Neural cell (in vitro differentiated cells): ENCODE measurements around the gene CFDP1. TPM values are rescaled to one million over a fixed set of nuclear protein-coding genes. Genes with fewer than 3 reads are reported as not detected.

ENCODE experiments used
- H2AFZ ChIP-seq: fragments of 200-600, 300-800 bp; sonication (generic), shearing (Covaris generic); 2 replicates; pipeline ENCODE4 v1.6.0; 2014; ENCODE audit warnings: low read depth, mild to moderate bottlenecking, antibody characterized with exemption, low read length, moderate library complexity
- H3F3A ChIP-seq: fragments of 200-600 bp; shearing (Covaris generic); 2 replicates; pipeline ENCODE4 v1.6.1; 2016; ENCODE audit warnings: mild to moderate bottlenecking, moderate library complexity, mixed read lengths, antibody characterized with exemption, low read length; ENCODE audit not compliant: insufficient read depth, poor library complexity, severe bottlenecking
- H3K27ac ChIP-seq: fragments of 200-600, 300-800 bp; sonication (generic), shearing (Covaris generic); 2 replicates; pipeline ENCODE4 v1.5.1; 2014; ENCODE audit warnings: mild to moderate bottlenecking, low read length, moderate library complexity
- H3K27me3 ChIP-seq: fragments of 300-800, 200-600 bp; sonication (generic), shearing (Covaris generic); 2 replicates; pipeline ENCODE4 v1.6.0; 2014; ENCODE audit warnings: mild to moderate bottlenecking, low read depth, low read length, moderate library complexity; ENCODE audit not compliant: insufficient read depth
- H3K36me3 ChIP-seq: fragments of 300-800, 200-600 bp; sonication (generic), shearing (Covaris generic); 2 replicates; pipeline ENCODE4 v1.5.1; 2014; ENCODE audit warnings: mild to moderate bottlenecking, antibody characterized with exemption, low read length, moderate library complexity; ENCODE audit not compliant: insufficient read depth
- H3K4me2 ChIP-seq: fragments of 300-800, 200-600 bp; sonication (generic), shearing (Covaris generic); 2 replicates; pipeline ENCODE4 v1.6.0; 2014; ENCODE audit warnings: mild to moderate bottlenecking, low read length
- H3K4me3 ChIP-seq: fragments of 300-800, 200-600 bp; sonication (generic), shearing (Covaris generic); 2 replicates; pipeline ENCODE4 v1.5.1; 2014; ENCODE audit warnings: mild to moderate bottlenecking, low read length, moderate library complexity
- H3K79me2 ChIP-seq: fragments of 200-600 bp; shearing (Covaris generic); replicated peaks from 2 replicates; pipeline ENCODE4 v1.6.0; 2014; ENCODE audit warnings: mild to moderate bottlenecking, low read length, moderate library complexity; ENCODE audit not compliant: insufficient read depth
- H3K9ac ChIP-seq: fragments of 300-800, 200-600 bp; sonication (generic), shearing (Covaris generic); 2 replicates; pipeline ENCODE4 v1.6.1; 2016; ENCODE audit warnings: mild to moderate bottlenecking, low read length, mixed read lengths
- H3K9me2 ChIP-seq: fragments of 200-600 bp; shearing (Covaris generic); 2 replicates; pipeline ENCODE4 v1.6.1; 2016; ENCODE audit warnings: mild to moderate bottlenecking, low read length, mixed read lengths; ENCODE audit not compliant: insufficient read depth
- H3K9me3 ChIP-seq: fragments of 200-600, 300-800 bp; sonication (generic), shearing (Covaris generic); 2 replicates; pipeline ENCODE4 v1.6.1; 2016; ENCODE audit warnings: mild to moderate bottlenecking, mixed run types, low read length, moderate library complexity, mixed read lengths
- H4K20me1 ChIP-seq: fragments of 200-600 bp; shearing (Covaris generic); 2 replicates; pipeline ENCODE4 v1.6.1; 2016; ENCODE audit warnings: mild to moderate bottlenecking, mixed run types; ENCODE audit not compliant: insufficient read depth
- CTCF ChIP-seq: fragments of 450-650 bp; IDR thresholded peaks from 2 replicates; pipeline ENCODE4 v1.5.1; 2014; ENCODE audit warnings: antibody characterized with exemption, mild to moderate bottlenecking, moderate library complexity; ENCODE audit not compliant: poor library complexity, severe bottlenecking
- EP300 ChIP-seq: fragments of 450-650 bp; conservative IDR thresholded peaks from 2 replicates; pipeline ENCODE4 v1.6.1; 2014; ENCODE audit warnings: antibody characterized with exemption, mild to moderate bottlenecking, moderate library complexity; ENCODE audit not compliant: poor library complexity, severe bottlenecking
- EZH2 ChIP-seq: fragments of 200-600, 300-800 bp; shearing (Covaris generic), sonication (generic); IDR thresholded peaks from 2 replicates; pipeline ENCODE4 v1.6.1; 2014; ENCODE audit warnings: antibody characterized with exemption, low read length, borderline replicate concordance, mild to moderate bottlenecking; ENCODE audit not compliant: insufficient read depth, poor library complexity, severe bottlenecking
- MXI1 ChIP-seq: fragments of 450-650 bp; conservative IDR thresholded peaks from 2 replicates; pipeline ENCODE4 v1.6.1; 2014; ENCODE audit warnings: antibody characterized with exemption, mild to moderate bottlenecking; ENCODE audit not compliant: poor library complexity, severe bottlenecking
- POLR2AphosphoS5 ChIP-seq: IDR thresholded peaks from 2 replicates; pipeline ENCODE4 v1.6.1; 2012
- RAD21 ChIP-seq: fragments of 450-650 bp; conservative IDR thresholded peaks from 2 replicates; pipeline ENCODE4 v1.6.1; 2014; ENCODE audit warnings: antibody characterized with exemption, mild to moderate bottlenecking, moderate library complexity
- REST ChIP-seq: IDR thresholded peaks from 2 replicates; pipeline ENCODE4 v1.6.1; 2012; ENCODE audit warnings: borderline replicate concordance
- SMC3 ChIP-seq: fragments of 450-650 bp; conservative IDR thresholded peaks from 2 replicates; pipeline ENCODE4 v1.6.1; 2014; ENCODE audit warnings: antibody characterized with exemption, mild to moderate bottlenecking, moderate library complexity; ENCODE audit not compliant: poor library complexity
- TAF1 ChIP-seq: IDR thresholded peaks from 2 replicates; pipeline ENCODE4 v1.6.1; 2012; ENCODE audit warnings: low read depth
- polyA plus RNA-seq: library from polyadenylated mRNA; depleted of rRNA; stranded (reverse); fragments of >200 nt; gene quantifications from 2 replicates; pipeline ENCODE4 v1.2.3, GENCODE V29; 2014

CFDP1 gene
- polyA plus RNA-seq, 1 donor from 2014 or later, result 201 TPM

- Histone ChIP-seq H3K79me2 (peaks cover 52% of the 10 kb centered on the region), H3K4me3 (no peak overlapping the region), H3K27ac (no peak overlapping the region), H3K9me2 (no peaks in the 10 kb centered on the region), H3K36me3 (no peaks in the 10 kb centered on the region), H4K20me1 (no peaks in the 10 kb centered on the region), H3K27me3 (no peaks in the 10 kb centered on the region), H3K9me3 (no peaks in the 10 kb centered on the region), H3K4me2 (no peak overlapping the region), H2AFZ (no peak overlapping the region), H3K9ac (no peak overlapping the region), H3F3A (no peaks in the 10 kb centered on the region)
- TF ChIP-seq SMC3, result no peak
- no peak for TF ChIP-seq REST
- TF ChIP-seq RAD21, result no peak
- no peak for TF ChIP-seq TAF1
- no peak for TF ChIP-seq EZH2
- no peak for TF ChIP-seq EP300
- no peak for TF ChIP-seq CTCF
- no peak for TF ChIP-seq MXI1
- TF ChIP-seq POLR2AphosphoS5, result no peak
Observed at GRCh38 chr16:75459691-75460090, 26.4 kb upstream of the CFDP1 start.

GRCh38 chr16:75458439-75458838 lies 25.1 kb upstream of the CFDP1 start:
- Histone ChIP-seq H3K9me2 (no peaks in the 10 kb centered on the region), H3F3A (no peaks in the 10 kb centered on the region), H3K36me3 (no peaks in the 10 kb centered on the region), H3K4me3 (no peak overlapping the region), H4K20me1 (no peaks in the 10 kb centered on the region), H3K27me3 (no peaks in the 10 kb centered on the region), H3K9ac (no peak overlapping the region), H3K27ac (no peak overlapping the region), H2AFZ (no peak overlapping the region), H3K4me2 (no peak overlapping the region), H3K9me3 (no peaks in the 10 kb centered on the region), H3K79me2 (peaks cover 56% of the 10 kb centered on the region)
- no peak for TF ChIP-seq MXI1
- TF ChIP-seq EZH2, result no peak
- no peak for TF ChIP-seq POLR2AphosphoS5
- TF ChIP-seq CTCF, result no peak
- TF ChIP-seq TAF1, result no peak
- no peak for TF ChIP-seq EP300
- no peak for TF ChIP-seq REST
- TF ChIP-seq RAD21, result no peak
